WTC11 (cell line): ENCODE measurements around the gene CSNK1E. TPM values are rescaled to one million over a fixed set of nuclear protein-coding genes. Genes with fewer than 3 reads are reported as not detected.

ENCODE experiments used
- ATAC-seq: fragments of 200-7000 bp; cut with Tn5 transposase; 2 replicates; pipeline ENCODE4 v1.10.0; 2021; ENCODE audit warnings: mild to moderate bottlenecking, moderate library complexity
- CTCF ChIA-PET: fragments of 300-600 bp; sonication (Branson Sonifier 250); formaldehyde crosslinking; loops from one replicate; lab custom pipeline; 2021; ENCODE audit warnings: antibody characterized with exemption; lab: Charles Lee
- POLR2A ChIA-PET: fragments of 350-600 bp; sonication (Branson Sonifier 250); formaldehyde crosslinking; loops from one replicate; lab custom pipeline; 2021; ENCODE audit warnings: antibody characterized with exemption; lab: Charles Lee
- DNase-seq: peaks from one replicate; pipeline ENCODE4 v3.0.0; 2021; ENCODE audit warnings: low spot score
- H3K27ac Mint-ChIP-seq: 2 replicates; pipeline ENCODE4 v1.8.0; 2021; ENCODE audit warnings: mixed read lengths
- H3K27me3 Mint-ChIP-seq: 2 replicates; pipeline ENCODE4 v1.8.0; 2021; ENCODE audit warnings: low read depth, mild to moderate bottlenecking, moderate library complexity, mixed read lengths
- H3K36me3 Mint-ChIP-seq: 2 replicates; pipeline ENCODE4 v1.8.0; 2021; ENCODE audit warnings: mixed read lengths
- H3K4me1 Mint-ChIP-seq: 2 replicates; pipeline ENCODE4 v1.8.0; 2022; ENCODE audit warnings: mixed read lengths
- H3K4me3 Mint-ChIP-seq: 2 replicates; pipeline ENCODE4 v1.8.0; 2021; ENCODE audit warnings: mild to moderate bottlenecking, moderate library complexity, mixed read lengths
- H3K9me3 Mint-ChIP-seq: 2 replicates; pipeline ENCODE4 v1.8.0; 2021; ENCODE audit warnings: mixed read lengths
- CBFB ChIP-seq: sonication (generic); formaldehyde crosslinking; IDR thresholded peaks from 2 replicates; pipeline ENCODE4 v1.8.1; 2022; ENCODE audit warnings: mild to moderate bottlenecking, low read depth, missing genetic modification reagents
- CREM ChIP-seq: sonication (generic); formaldehyde crosslinking; IDR thresholded peaks from 2 replicates; pipeline ENCODE4 v1.8.1; 2022; ENCODE audit warnings: mild to moderate bottlenecking, missing genetic modification reagents, moderate library complexity
- GRHL2 ChIP-seq: fragments of 250-450 bp; sonication (Bioruptor Pico); IDR thresholded peaks from 2 replicates; pipeline ENCODE4 v1.8.0; 2022; ENCODE audit warnings: mild to moderate bottlenecking, moderate library complexity; ENCODE audit not compliant: insufficient replicate concordance, severe bottlenecking
- GTF2I ChIP-seq: fragments of 250-450 bp; sonication (Bioruptor Pico); conservative IDR thresholded peaks from 2 replicates; pipeline ENCODE4 v1.4.0; 2021; ENCODE audit warnings: mild to moderate bottlenecking
- HMGA2 ChIP-seq: fragments of 250-450 bp; sonication (Bioruptor Pico); IDR thresholded peaks from 2 replicates; pipeline ENCODE4 v1.4.0; 2021; ENCODE audit warnings: mild to moderate bottlenecking, moderate library complexity
- MXD4 ChIP-seq: fragments of 250-450 bp; sonication (Bioruptor Pico); IDR thresholded peaks from 2 replicates; pipeline ENCODE4 v1.8.0; 2021; ENCODE audit warnings: mild to moderate bottlenecking, moderate library complexity, borderline replicate concordance
- MYBL2 ChIP-seq: sonication (generic); formaldehyde crosslinking; IDR thresholded peaks from 2 replicates; pipeline ENCODE4 v1.8.1; 2023; ENCODE audit warnings: mild to moderate bottlenecking, moderate library complexity, missing genetic modification reagents
- SP1 ChIP-seq: sonication (generic); formaldehyde crosslinking; conservative IDR thresholded peaks from 2 replicates; pipeline ENCODE4 v1.8.1; 2022; ENCODE audit warnings: missing genetic modification reagents
- TP53 ChIP-seq: sonication (generic); formaldehyde crosslinking; IDR thresholded peaks from 2 replicates; pipeline ENCODE4 v1.8.1; 2023; ENCODE audit warnings: mild to moderate bottlenecking, missing genetic modification reagents
- ZBTB21 ChIP-seq: sonication (generic); formaldehyde crosslinking; IDR thresholded peaks from 2 replicates; pipeline ENCODE4 v1.8.1; 2023; ENCODE audit warnings: mild to moderate bottlenecking, missing genetic modification reagents, borderline replicate concordance
- ZNF423 ChIP-seq: fragments of 250-450 bp; sonication (Bioruptor Pico); IDR thresholded peaks from 2 replicates; pipeline ENCODE4 v2.1.2; 2022; ENCODE audit warnings: mild to moderate bottlenecking, moderate library complexity
- total RNA-seq: library from RNA; stranded (reverse); gene quantifications from 3 replicates; pipeline ENCODE4 v1.2.3, GENCODE V29; 2021
- TF ChIP-seq, protein P1 (sequence below): sonication (generic); formaldehyde crosslinking; conservative IDR thresholded peaks from 2 replicates; pipeline ENCODE4 v1.8.1; 2023; ENCODE audit warnings: mild to moderate bottlenecking, low read depth, missing genetic modification reagents, moderate library complexity
- TF ChIP-seq, protein P2 (sequence below): sonication (generic); formaldehyde crosslinking; IDR thresholded peaks from 2 replicates; pipeline ENCODE4 v1.8.1; 2022; ENCODE audit warnings: mild to moderate bottlenecking, moderate library complexity, missing genetic modification reagents
- TF ChIP-seq, protein P3 (sequence below): sonication (generic); formaldehyde crosslinking; IDR thresholded peaks from 2 replicates; pipeline ENCODE4 v1.8.0; 2023; ENCODE audit warnings: missing genetic modification reagents
- TF ChIP-seq, protein P4 (sequence below): sonication (generic); formaldehyde crosslinking; IDR thresholded peaks from 2 replicates; pipeline ENCODE4 v1.8.1; 2023; ENCODE audit warnings: mild to moderate bottlenecking, missing genetic modification reagents, moderate library complexity
- TF ChIP-seq, protein P5 (sequence below): sonication (generic); formaldehyde crosslinking; IDR thresholded peaks from 2 replicates; pipeline ENCODE4 v1.8.1; 2023; ENCODE audit warnings: mild to moderate bottlenecking, missing genetic modification reagents

Gene CSNK1E
- total RNA-seq, 1 experiment from 2014 or later = 265 TPM

DNA sequence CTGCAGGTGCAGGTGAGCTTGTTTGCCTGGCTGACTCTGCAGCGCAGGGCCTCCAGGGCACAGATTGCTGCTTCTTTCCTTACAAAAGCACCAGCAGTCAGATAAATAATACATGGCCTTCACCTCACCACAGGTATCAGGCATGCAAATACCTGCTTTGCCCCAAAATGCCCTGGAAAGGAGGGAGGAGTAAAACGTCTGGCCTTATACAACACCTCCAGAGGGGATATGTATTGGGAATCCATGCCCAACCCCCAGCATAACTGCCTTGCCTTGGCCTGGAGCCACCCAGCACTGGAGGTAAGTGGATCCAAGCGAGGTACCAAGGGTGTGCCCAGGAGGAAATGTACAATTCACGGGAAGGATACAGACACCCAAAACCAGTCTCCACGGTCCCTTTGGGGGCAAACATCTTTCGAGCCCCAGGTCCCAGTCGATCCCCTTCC lies 45.3 kb downstream of the CSNK1E start:
- Mint-ChIP-seq H3K4me1 (peaks cover 52% of the 10 kb centered on the region), H3K27me3 (peaks cover 12% of the 10 kb centered on the region), H3K27ac (peak overlapping the region; percentile 87), H3K4me3 (peak overlapping the region; percentile 88), H3K36me3 (peaks cover 3% of the 10 kb centered on the region; the same call in 1 of the 2 replicates), H3K9me3 (no peaks in the 10 kb centered on the region)
- TF ChIP-seq, protein P1, sequence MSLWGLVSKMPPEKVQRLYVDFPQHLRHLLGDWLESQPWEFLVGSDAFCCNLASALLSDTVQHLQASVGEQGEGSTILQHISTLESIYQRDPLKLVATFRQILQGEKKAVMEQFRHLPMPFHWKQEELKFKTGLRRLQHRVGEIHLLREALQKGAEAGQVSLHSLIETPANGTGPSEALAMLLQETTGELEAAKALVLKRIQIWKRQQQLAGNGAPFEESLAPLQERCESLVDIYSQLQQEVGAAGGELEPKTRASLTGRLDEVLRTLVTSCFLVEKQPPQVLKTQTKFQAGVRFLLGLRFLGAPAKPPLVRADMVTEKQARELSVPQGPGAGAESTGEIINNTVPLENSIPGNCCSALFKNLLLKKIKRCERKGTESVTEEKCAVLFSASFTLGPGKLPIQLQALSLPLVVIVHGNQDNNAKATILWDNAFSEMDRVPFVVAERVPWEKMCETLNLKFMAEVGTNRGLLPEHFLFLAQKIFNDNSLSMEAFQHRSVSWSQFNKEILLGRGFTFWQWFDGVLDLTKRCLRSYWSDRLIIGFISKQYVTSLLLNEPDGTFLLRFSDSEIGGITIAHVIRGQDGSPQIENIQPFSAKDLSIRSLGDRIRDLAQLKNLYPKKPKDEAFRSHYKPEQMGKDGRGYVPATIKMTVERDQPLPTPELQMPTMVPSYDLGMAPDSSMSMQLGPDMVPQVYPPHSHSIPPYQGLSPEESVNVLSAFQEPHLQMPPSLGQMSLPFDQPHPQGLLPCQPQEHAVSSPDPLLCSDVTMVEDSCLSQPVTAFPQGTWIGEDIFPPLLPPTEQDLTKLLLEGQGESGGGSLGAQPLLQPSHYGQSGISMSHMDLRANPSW (CRISPR knock-in tag) = no peak
- no peak for TF ChIP-seq CBFB (CRISPR knock-in tag)
- TF ChIP-seq, protein P2, sequence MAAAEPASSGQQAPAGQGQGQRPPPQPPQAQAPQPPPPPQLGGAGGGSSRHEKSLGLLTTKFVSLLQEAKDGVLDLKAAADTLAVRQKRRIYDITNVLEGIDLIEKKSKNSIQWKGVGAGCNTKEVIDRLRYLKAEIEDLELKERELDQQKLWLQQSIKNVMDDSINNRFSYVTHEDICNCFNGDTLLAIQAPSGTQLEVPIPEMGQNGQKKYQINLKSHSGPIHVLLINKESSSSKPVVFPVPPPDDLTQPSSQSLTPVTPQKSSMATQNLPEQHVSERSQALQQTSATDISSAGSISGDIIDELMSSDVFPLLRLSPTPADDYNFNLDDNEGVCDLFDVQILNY (CRISPR knock-in tag) = no peak
- TF ChIP-seq SP1 (CRISPR knock-in tag) = no peak
- TF ChIP-seq, protein P3, sequence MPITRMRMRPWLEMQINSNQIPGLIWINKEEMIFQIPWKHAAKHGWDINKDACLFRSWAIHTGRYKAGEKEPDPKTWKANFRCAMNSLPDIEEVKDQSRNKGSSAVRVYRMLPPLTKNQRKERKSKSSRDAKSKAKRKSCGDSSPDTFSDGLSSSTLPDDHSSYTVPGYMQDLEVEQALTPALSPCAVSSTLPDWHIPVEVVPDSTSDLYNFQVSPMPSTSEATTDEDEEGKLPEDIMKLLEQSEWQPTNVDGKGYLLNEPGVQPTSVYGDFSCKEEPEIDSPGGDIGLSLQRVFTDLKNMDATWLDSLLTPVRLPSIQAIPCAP = no peak
- TF ChIP-seq CREM (CRISPR knock-in tag) = no peak
- no peak for TF ChIP-seq TP53 (CRISPR knock-in tag)
- TF ChIP-seq, protein P4, sequence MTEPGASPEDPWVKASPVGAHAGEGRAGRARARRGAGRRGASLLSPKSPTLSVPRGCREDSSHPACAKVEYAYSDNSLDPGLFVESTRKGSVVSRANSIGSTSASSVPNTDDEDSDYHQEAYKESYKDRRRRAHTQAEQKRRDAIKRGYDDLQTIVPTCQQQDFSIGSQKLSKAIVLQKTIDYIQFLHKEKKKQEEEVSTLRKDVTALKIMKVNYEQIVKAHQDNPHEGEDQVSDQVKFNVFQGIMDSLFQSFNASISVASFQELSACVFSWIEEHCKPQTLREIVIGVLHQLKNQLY (CRISPR knock-in tag) = no peak
- TF ChIP-seq GTF2I (CRISPR knock-in tag) = no peak
- no peak for TF ChIP-seq GRHL2 (CRISPR knock-in tag)
- CTCF ChIA-PET = interaction anchor here (0.6 to 2.2 kb wide), 6 partner anchors 8 to 176 kb away, joined by 3 to 27 read pairs (median 4); no protein-coding TSS in a partner anchor
- ATAC-seq (peak; percentile 72), DNase-seq (peak; percentile 42)
- POLR2A ChIA-PET = interaction anchor here (1.0 kb wide), 1 partner anchor 11 kb away, joined by 3 read pairs; no protein-coding TSS in a partner anchor

DNA sequence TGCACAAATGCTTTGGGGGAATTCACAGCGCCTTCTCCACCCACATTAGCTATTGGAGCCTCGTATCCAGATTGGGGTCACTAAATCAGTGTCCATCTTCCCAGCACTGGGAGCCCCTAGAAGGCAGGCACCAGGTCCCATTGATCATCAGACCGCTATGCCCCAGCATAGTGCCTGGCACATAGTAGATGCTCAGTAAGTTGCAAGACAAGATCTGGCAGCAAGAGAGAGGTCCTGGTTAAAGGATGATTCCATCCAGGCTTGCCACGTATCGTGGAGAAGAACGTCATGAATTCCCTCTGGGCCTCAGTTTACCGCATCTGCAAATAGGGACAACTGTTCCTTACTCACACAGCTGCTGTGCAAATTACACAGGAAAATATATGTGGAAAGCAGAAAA lies 46.1 kb downstream of the CSNK1E start:
- no peaks in the 10 kb centered on the region for H3K9me3 Mint-ChIP-seq

More for the DNA sequence above, 46.1 kb downstream of the CSNK1E start:
- peak overlapping the region; percentile 87; the same call in 1 of the 2 replicates for H3K27ac Mint-ChIP-seq
- peaks cover 3% of the 10 kb centered on the region; the same call in 1 of the 2 replicates for H3K36me3 Mint-ChIP-seq
- ATAC-seq (no peak), DNase-seq (no peak)
- POLR2A ChIA-PET = interaction anchor here (1.0 kb wide), 1 partner anchor 12 kb away, joined by 3 read pairs; no protein-coding TSS in a partner anchor
- H3K4me3 Mint-ChIP-seq = peak overlapping the region; percentile 88
- CTCF ChIA-PET = interaction anchor here (0.6 to 2.2 kb wide), 8 partner anchors 9 to 177 kb away, joined by 3 to 27 read pairs (median 4); no protein-coding TSS in a partner anchor
- TF ChIP-seq HMGA2 (CRISPR knock-in tag) (no peak), ZNF423 (no peak), ZBTB21 (CRISPR knock-in tag) (no peak), MXD4 (CRISPR knock-in tag) (no peak), MYBL2 (CRISPR knock-in tag) (no peak)
- TF ChIP-seq, protein P5, sequence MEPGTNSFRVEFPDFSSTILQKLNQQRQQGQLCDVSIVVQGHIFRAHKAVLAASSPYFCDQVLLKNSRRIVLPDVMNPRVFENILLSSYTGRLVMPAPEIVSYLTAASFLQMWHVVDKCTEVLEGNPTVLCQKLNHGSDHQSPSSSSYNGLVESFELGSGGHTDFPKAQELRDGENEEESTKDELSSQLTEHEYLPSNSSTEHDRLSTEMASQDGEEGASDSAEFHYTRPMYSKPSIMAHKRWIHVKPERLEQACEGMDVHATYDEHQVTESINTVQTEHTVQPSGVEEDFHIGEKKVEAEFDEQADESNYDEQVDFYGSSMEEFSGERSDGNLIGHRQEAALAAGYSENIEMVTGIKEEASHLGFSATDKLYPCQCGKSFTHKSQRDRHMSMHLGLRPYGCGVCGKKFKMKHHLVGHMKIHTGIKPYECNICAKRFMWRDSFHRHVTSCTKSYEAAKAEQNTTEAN (CRISPR knock-in tag) = no peak
- peaks cover 57% of the 10 kb centered on the region for H3K4me1 Mint-ChIP-seq
- peaks cover 12% of the 10 kb centered on the region for H3K27me3 Mint-ChIP-seq
